ENCODE measurements around the gene MBOAT7. TPM values are rescaled to one million over a fixed set of nuclear protein-coding genes. Genes with fewer than 3 reads are reported as not detected.
"Not testable (repeated sequence)": the region's sequence is repeated elsewhere in the genome, so short reads cannot be mapped to it uniquely, and the experiment has no call there.

MBOAT7 gene
- total RNA-seq, 4 donors from 2014 or later = 21.0 to 72.4 (median 32.7) TPM

DNA sequence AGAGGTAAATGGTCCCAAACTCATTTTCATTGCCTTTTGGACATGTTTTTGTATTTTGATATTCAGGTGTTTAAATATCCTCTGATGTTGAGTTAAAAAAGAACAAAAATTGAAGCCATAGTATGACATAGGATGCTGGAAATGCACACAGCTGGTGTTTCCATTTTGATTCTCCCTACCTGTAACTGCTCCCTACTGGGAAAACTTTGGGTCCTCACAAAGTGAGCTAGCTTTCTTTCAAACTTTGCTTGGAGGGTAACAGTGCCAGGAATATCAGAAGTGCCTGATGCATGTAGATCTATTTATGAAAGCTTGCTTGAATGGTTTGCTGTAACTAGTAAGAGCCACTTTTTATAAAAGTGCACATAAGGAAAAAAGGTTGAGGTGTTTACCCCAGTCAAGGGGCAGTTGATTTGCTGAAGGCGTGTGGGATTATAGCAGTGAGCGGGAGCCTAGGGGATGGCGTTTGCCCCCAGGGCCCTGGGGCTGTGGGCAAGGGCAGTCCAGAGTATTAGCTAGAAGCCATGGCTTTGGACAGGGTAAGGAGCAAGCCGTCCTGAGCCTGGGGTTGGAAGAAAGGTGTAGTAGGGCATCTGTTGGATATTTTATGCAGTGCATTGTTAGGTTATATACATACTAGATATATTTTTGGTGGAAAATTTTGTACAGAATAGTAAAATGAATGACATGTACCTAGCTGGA is 15.5 kb upstream of the MBOAT7 start:
- no peak for ATAC-seq (ENCODE audit: low FRiP score)
- DNase-seq (ENCODE audit: low spot score) = no peak
- TF ChIP-seq, protein P1, sequence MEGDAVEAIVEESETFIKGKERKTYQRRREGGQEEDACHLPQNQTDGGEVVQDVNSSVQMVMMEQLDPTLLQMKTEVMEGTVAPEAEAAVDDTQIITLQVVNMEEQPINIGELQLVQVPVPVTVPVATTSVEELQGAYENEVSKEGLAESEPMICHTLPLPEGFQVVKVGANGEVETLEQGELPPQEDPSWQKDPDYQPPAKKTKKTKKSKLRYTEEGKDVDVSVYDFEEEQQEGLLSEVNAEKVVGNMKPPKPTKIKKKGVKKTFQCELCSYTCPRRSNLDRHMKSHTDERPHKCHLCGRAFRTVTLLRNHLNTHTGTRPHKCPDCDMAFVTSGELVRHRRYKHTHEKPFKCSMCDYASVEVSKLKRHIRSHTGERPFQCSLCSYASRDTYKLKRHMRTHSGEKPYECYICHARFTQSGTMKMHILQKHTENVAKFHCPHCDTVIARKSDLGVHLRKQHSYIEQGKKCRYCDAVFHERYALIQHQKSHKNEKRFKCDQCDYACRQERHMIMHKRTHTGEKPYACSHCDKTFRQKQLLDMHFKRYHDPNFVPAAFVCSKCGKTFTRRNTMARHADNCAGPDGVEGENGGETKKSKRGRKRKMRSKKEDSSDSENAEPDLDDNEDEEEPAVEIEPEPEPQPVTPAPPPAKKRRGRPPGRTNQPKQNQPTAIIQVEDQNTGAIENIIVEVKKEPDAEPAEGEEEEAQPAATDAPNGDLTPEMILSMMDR (IDR thresholded peaks at IDR 0.05) = no peak

DNA sequence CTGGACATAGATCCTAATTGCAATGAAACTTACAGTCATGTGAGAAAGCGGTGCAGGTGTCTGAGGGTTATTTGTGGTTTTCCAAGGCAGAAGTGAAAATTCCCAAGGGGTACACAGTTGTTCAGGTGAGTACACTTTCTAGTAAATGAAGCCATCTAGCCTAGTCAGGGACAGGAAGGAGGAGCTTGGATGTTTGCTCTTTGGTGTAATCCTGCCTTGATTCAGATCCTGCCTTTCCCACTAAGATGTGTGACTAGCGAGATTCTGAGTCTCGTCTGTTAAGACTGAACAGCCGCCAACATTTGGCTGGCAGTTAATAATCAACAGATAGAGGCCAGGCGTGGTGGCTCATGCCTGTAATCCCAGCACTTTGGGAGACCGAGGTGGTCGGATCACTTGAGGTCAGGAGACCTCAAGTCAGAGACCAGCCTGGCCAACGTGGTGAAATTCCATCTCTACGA is 13.8 kb upstream of the MBOAT7 start:
- ATAC-seq (ENCODE audit: low FRiP score) (no peak), DNase-seq (ENCODE audit: low spot score) (no peak)
- TF ChIP-seq, protein P1 (IDR thresholded peaks at IDR 0.05) = no peak

DNA sequence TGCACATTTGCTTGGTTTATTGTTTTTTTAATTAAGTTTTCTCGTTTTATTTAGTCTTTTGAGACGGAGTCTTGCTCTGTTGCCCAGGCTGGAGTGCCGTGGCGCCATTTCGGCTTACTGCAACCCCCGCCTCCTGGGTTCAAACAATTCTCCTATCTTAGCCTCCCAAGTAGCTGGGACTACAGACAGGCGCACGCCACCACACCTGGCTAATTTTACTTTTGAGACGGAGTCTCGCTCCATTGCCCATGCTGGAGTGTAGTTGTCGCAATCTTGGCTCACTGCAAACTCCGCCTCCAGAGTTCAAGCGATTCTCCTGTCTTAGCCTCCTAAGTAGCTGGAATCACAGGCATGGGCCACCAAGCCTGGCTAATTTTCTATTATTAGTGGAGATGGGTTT is 12.6 kb upstream of the MBOAT7 start:
- DNase-seq (ENCODE audit: low spot score) = no peak
- no peak for ATAC-seq (ENCODE audit: low FRiP score)
- TF ChIP-seq, protein P1 (IDR thresholded peaks at IDR 0.05) = no peak

DNA sequence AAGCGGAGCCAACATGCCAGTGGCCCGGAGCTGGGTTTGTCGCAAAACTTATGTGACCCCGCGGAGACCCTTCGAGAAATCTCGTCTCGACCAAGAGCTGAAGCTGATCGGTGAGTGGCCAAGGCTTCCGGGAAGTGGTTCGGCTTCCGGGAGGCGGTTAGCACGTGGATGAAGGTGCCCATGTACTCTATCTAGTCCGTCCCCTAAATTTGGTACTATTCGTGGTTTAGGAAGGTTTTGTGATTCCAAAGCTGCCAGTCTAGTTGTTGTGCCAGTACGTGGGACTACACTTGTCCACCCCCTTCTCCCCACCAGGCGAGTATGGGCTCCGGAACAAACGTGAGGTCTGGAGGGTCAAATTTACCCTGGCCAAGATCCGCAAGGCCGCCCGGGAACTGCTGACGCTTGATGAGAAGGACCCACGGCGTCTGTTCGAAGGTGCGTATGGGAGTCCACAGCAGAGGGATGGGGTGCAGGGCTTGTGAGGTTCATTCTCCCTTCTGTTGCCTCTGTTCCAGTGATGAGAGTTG is 11.9 kb upstream of the MBOAT7 start:
- ATAC-seq (ENCODE audit: low FRiP score) = no peak
- TF ChIP-seq, protein P1 (IDR thresholded peaks at IDR 0.05) = no peak
- DNase-seq (ENCODE audit: low spot score) = no peak

DNA sequence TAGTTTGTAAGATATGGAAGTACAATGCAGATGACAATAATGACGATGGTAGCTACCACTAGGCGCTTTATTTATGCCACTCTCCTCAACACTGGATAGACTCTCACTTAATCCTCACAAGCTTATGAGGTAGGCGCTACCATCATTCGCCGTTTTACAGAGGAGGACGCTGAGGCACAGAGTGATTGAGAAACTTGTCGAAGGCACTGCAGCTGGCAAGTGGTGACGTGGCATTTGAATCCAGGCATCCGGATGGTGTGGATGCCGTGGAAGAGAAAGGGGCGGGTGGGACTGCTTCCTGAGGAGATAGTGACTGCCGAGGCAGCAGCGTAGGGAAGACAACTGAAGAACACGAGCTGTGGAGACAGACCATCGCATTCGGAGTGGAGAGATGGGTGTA is 10.0 kb upstream of the MBOAT7 start:
- ATAC-seq (ENCODE audit: low FRiP score) = no peak
- no peak for DNase-seq (ENCODE audit: low spot score)
- TF ChIP-seq, protein P1 (IDR thresholded peaks at IDR 0.05) = no peak

DNA sequence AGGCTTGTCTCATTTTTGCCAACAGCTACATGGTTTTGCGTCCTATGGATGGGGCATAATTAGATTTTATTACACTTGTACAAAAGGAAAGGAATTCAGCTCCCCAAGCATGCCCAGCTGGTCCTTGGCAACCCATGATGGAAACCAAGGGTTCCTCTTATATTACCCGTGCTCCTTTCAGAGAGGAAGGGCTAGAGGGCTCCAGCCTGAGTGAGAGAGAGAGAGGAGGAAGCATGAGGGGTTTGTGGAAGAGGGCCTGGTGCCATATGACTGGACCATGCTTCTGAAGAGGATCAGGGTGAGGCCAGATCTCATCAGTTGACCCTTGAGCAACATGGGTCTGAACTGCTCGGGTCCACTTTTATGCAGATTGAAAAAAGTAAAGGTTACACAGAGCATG is 7.7 kb upstream of the MBOAT7 start:
- TF ChIP-seq, protein P1 (IDR thresholded peaks at IDR 0.05) = no peak
- ATAC-seq (ENCODE audit: low FRiP score) (no peak), DNase-seq (ENCODE audit: low spot score) (no peak)

DNA sequence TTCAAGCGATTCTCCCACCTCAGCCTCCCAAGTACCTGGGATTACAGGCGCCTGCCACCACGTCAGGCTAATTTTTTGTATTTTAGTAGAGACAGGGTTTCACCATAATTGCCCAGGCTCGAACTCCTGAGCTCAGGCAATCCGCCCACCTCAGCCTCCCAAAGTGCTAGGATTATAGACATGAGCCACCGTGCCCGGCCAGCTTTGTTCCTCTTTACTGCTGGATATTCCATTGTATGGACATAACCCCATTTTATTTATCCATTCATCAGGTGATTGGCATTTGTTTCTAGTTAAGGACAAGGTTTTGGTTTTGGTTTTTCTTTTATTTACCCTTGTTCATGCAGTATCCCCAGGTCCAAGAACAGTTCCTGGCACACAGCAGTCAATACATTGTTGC is 7.2 kb upstream of the MBOAT7 start:
- TF ChIP-seq, protein P1 (IDR thresholded peaks at IDR 0.05) = no peak

DNA sequence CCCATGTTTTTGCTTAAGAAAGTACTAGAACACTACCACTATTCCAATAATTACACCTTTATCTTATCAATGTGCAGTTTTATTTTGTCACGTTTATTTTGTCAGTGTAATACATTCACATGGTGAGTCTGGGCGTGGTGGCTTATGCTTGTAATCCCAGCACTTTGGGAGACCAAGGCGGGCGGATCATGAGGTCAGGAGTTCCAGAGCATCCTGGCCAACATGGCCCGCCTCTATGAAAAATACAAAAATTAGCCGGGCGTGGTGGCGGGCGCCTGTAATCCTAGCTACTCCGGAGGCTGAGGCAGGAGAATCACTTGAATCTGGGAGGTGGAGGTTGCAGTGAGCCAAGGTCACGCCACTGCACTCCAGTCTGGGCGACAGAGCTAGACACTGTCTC is 5.1 kb upstream of the MBOAT7 start:
- not testable (repeated sequence) for DNase-seq (ENCODE audit: low spot score); ATAC-seq (ENCODE audit: low FRiP score)

More for the DNA sequence above, 7.2 kb upstream of the MBOAT7 start:
- DNase-seq (ENCODE audit: low spot score) (no peak), ATAC-seq (ENCODE audit: low FRiP score) (no peak)
